ENCODE data around the gene PDCD1LG2. TPM values are rescaled to one million over a fixed set of nuclear protein-coding genes. Genes with fewer than 3 reads are reported as not detected.

Gene PDCD1LG2
- total RNA-seq, 4 donors from 2014 or later: 0.49 to 2.2 (median 0.99) TPM

DNA sequence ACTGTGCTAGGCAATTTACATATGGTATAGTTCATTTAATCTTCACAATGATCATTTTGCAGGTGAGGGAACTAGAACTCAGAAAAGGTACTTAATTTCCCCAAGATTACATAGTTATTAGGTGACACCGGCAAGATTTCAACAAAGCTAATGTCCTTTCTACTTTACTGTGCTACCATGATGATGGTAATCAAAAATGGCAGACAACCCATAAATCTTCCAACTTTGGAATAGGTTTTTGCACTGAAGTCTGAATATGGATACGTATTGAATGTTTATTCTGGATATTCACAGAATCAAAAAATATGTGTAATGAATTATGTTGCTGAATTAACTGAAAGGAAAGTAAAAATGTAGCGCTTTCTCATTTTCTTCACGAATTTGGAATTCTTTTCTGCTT, 13.8 kb downstream of the PDCD1LG2 start:
- Histone ChIP-seq H3K4me1 (no peaks in the 10 kb centered on the region), H3K36me3 (no peaks in the 10 kb centered on the region), H3K27ac (no peak overlapping the region), H3K4me3 (no peak overlapping the region), H3K9me3 (no peaks in the 10 kb centered on the region), H3K27me3 (no peaks in the 10 kb centered on the region)
- no peak for TF ChIP-seq EP300 (IDR thresholded peaks at IDR 0.05)
- TF ChIP-seq POLR2A (IDR thresholded peaks at IDR 0.05): no peak
- no peak for TF ChIP-seq POLR2AphosphoS5 (IDR thresholded peaks at IDR 0.05)
- TF ChIP-seq, protein P1, sequence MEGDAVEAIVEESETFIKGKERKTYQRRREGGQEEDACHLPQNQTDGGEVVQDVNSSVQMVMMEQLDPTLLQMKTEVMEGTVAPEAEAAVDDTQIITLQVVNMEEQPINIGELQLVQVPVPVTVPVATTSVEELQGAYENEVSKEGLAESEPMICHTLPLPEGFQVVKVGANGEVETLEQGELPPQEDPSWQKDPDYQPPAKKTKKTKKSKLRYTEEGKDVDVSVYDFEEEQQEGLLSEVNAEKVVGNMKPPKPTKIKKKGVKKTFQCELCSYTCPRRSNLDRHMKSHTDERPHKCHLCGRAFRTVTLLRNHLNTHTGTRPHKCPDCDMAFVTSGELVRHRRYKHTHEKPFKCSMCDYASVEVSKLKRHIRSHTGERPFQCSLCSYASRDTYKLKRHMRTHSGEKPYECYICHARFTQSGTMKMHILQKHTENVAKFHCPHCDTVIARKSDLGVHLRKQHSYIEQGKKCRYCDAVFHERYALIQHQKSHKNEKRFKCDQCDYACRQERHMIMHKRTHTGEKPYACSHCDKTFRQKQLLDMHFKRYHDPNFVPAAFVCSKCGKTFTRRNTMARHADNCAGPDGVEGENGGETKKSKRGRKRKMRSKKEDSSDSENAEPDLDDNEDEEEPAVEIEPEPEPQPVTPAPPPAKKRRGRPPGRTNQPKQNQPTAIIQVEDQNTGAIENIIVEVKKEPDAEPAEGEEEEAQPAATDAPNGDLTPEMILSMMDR (IDR thresholded peaks at IDR 0.05): no peak
- 80% methylated on average over 4 of the region's 4 CpGs for WGBS
- DNase-seq (ENCODE audit: low spot score in 2 of 2): no peak

- no peaks in the 10 kb centered on the region for H3K27me3 ChIP-seq
- H3K27ac ChIP-seq: no peak overlapping the region
- WGBS: 79% methylated on average over 4 of the region's 4 CpGs
- H3K4me3 ChIP-seq: no peak overlapping the region
- no peaks in the 10 kb centered on the region for H3K36me3 ChIP-seq
- TF ChIP-seq, protein P1 (IDR thresholded peaks at IDR 0.05): no peak
- TF ChIP-seq POLR2A (IDR thresholded peaks at IDR 0.05) (no peak), EP300 (IDR thresholded peaks at IDR 0.05) (no peak), POLR2AphosphoS5 (IDR thresholded peaks at IDR 0.05) (no peak)
- no peaks in the 10 kb centered on the region for H3K4me1 ChIP-seq
- no peaks in the 10 kb centered on the region for H3K9me3 ChIP-seq
- DNase-seq (ENCODE audit: low spot score in 2 of 2): no peak
Observed at GRCh38 chr9:5529683-5530221, 19.4 kb downstream of the PDCD1LG2 start.

- Histone ChIP-seq H3K27me3 (no peaks in the 10 kb centered on the region), H3K9me3 (no peaks in the 10 kb centered on the region), H3K4me1 (no peaks in the 10 kb centered on the region), H3K27ac (no peak overlapping the region), H3K36me3 (no peaks in the 10 kb centered on the region), H3K4me3 (no peak overlapping the region)
- no peak for DNase-seq (ENCODE audit: low spot score in 2 of 2)
- WGBS: 43% methylated on average over 2 of the region's 2 CpGs
- TF ChIP-seq, protein P1 (IDR thresholded peaks at IDR 0.05): no peak
- no peak for TF ChIP-seq EP300 (IDR thresholded peaks at IDR 0.05)
- no peak for TF ChIP-seq POLR2AphosphoS5 (IDR thresholded peaks at IDR 0.05)
- no peak for TF ChIP-seq POLR2A (IDR thresholded peaks at IDR 0.05)
Observed at GRCh38 chr9:5531101-5531882, 21.0 kb downstream of the PDCD1LG2 start.

GRCh38 chr9:5532306-5532705, 22.0 kb downstream of the PDCD1LG2 start:
- H3K4me3 ChIP-seq: no peak overlapping the region
- no peak for DNase-seq (ENCODE audit: low spot score in 2 of 2)
- no peaks in the 10 kb centered on the region for H3K27me3 ChIP-seq
- WGBS: 87% methylated on average over 1 of the region's 1 CpG
- H3K36me3 ChIP-seq: no peaks in the 10 kb centered on the region
- H3K4me1 ChIP-seq: no peaks in the 10 kb centered on the region
- TF ChIP-seq POLR2A (IDR thresholded peaks at IDR 0.05) (no peak), POLR2AphosphoS5 (IDR thresholded peaks at IDR 0.05) (no peak), EP300 (IDR thresholded peaks at IDR 0.05) (no peak)
- TF ChIP-seq, protein P1 (IDR thresholded peaks at IDR 0.05): no peak
- no peaks in the 10 kb centered on the region for H3K9me3 ChIP-seq
- no peak overlapping the region for H3K27ac ChIP-seq

- Histone ChIP-seq H3K36me3 (no peaks in the 10 kb centered on the region), H3K27ac (no peak overlapping the region), H3K9me3 (no peaks in the 10 kb centered on the region), H3K27me3 (no peaks in the 10 kb centered on the region), H3K4me3 (no peak overlapping the region), H3K4me1 (no peaks in the 10 kb centered on the region)
- 94% methylated on average over 5 of the region's 5 CpGs for WGBS
- no peak for DNase-seq (ENCODE audit: low spot score in 2 of 2)
- TF ChIP-seq EP300 (IDR thresholded peaks at IDR 0.05) (no peak), POLR2AphosphoS5 (IDR thresholded peaks at IDR 0.05) (no peak), POLR2A (IDR thresholded peaks at IDR 0.05) (no peak)
- TF ChIP-seq, protein P1 (IDR thresholded peaks at IDR 0.05): no peak
Observed at GRCh38 chr9:5532790-5533189, 22.5 kb downstream of the PDCD1LG2 start.
